ENCODE data around the gene TMEM175. TPM values are rescaled to one million over a fixed set of nuclear protein-coding genes. Genes with fewer than 3 reads are reported as not detected.

The TMEM175 gene
- total RNA-seq, 1 donor from 2014 or later: 21.4 TPM

GRCh38 chr4:993111-994029, 61.1 kb downstream of the TMEM175 start, which contains the start of gene SLC26A1:
SLC26A1 (minus strand) TSS chr4:993404; CDS start chr4:991703, 1,701 bp downstream.
- TF ChIP-seq CTCF (conservative IDR thresholded peaks at IDR 0.05): no peak
- Mint-ChIP-seq H3K27me3 (peaks cover 17% of the 10 kb centered on the region), H3K27ac (peak within 1 kb of the TSS; percentile 76), H3K4me3 (peak within 1 kb of the TSS; percentile 53), H3K9me3 (no peaks in the 10 kb centered on the region), H3K4me1 (ENCODE audit: unreplicated experiment) (no peaks in the 10 kb centered on the region), H3K36me3 (no peaks in the 10 kb centered on the region)
- no peak for DNase-seq (ENCODE audit: extremely low spot score, unreplicated experiment)

- Mint-ChIP-seq H3K4me3 (no peak overlapping the region), H3K27me3 (peaks cover 35% of the 10 kb centered on the region), H3K27ac (no peak overlapping the region)
These were observed 63.2 kb downstream of the TMEM175 start for GRCh38 chr4:995311-996026.

GRCh38 chr4:996030-996996, 64.1 kb downstream of the TMEM175 start:
- Mint-ChIP-seq H3K4me3 (no peak overlapping the region), H3K9me3 (no peaks in the 10 kb centered on the region), H3K27me3 (peaks cover 41% of the 10 kb centered on the region), H3K4me1 (ENCODE audit: unreplicated experiment) (no peaks in the 10 kb centered on the region), H3K36me3 (no peaks in the 10 kb centered on the region), H3K27ac (no peak overlapping the region)
- no peak for DNase-seq (ENCODE audit: extremely low spot score, unreplicated experiment)
- no peak for TF ChIP-seq CTCF (conservative IDR thresholded peaks at IDR 0.05)

More at GRCh38 chr4:995311-996026, 63.2 kb downstream of the TMEM175 start:
- no peaks in the 10 kb centered on the region for H3K9me3 Mint-ChIP-seq
- no peaks in the 10 kb centered on the region for H3K36me3 Mint-ChIP-seq
- H3K4me1 Mint-ChIP-seq (ENCODE audit: unreplicated experiment): no peaks in the 10 kb centered on the region
- DNase-seq (ENCODE audit: extremely low spot score, unreplicated experiment): no peak
- TF ChIP-seq CTCF (conservative IDR thresholded peaks at IDR 0.05): no peak

- TF ChIP-seq CTCF (conservative IDR thresholded peaks at IDR 0.05): no peak
- peaks cover 44% of the 10 kb centered on the region for H3K27me3 Mint-ChIP-seq
- H3K4me1 Mint-ChIP-seq (ENCODE audit: unreplicated experiment): no peaks in the 10 kb centered on the region
- no peak overlapping the region for H3K27ac Mint-ChIP-seq
- H3K36me3 Mint-ChIP-seq: no peaks in the 10 kb centered on the region
- no peak for DNase-seq (ENCODE audit: extremely low spot score, unreplicated experiment)
- no peak overlapping the region for H3K4me3 Mint-ChIP-seq
- no peaks in the 10 kb centered on the region for H3K9me3 Mint-ChIP-seq
These were observed 64.7 kb downstream of the TMEM175 start for GRCh38 chr4:996997-997374.

Measured in type B pancreatic cell (in vitro differentiated cells).